SK-N-SH (cell line): ENCODE results near the gene IMPA2.

Source experiments
- FOXJ3 ChIP-seq: sonication (generic); formaldehyde crosslinking; IDR thresholded peaks from 2 replicates; pipeline ENCODE4 v1.5.1; 2020; ENCODE audit warnings: mild to moderate bottlenecking, missing genetic modification reagents
- GABPA ChIP-seq: IDR thresholded peaks from 2 replicates; pipeline ENCODE4 v1.4.0; 2012; ENCODE audit warnings: low read depth, mild to moderate bottlenecking
- GATA2 ChIP-seq: sonication (generic); formaldehyde crosslinking; IDR thresholded peaks from 2 replicates; pipeline ENCODE4 v1.5.0; 2020; ENCODE audit warnings: mild to moderate bottlenecking, missing genetic modification reagents
- NFIC ChIP-seq: IDR thresholded peaks from 2 replicates; pipeline ENCODE4 v1.4.0; 2012; ENCODE audit warnings: borderline replicate concordance
- POLR2AphosphoS5 ChIP-seq: IDR thresholded peaks from 2 replicates; pipeline ENCODE4 v1.6.1; 2012; ENCODE audit warnings: low read depth, low read length
- RAD21 ChIP-seq: IDR thresholded peaks from 2 replicates; pipeline ENCODE4 v1.6.1; 2012; ENCODE audit warnings: mild to moderate bottlenecking, low read length
- RCOR1 ChIP-seq: fragments of 150-350 bp; IDR thresholded peaks from 2 replicates; pipeline ENCODE4 v1.6.1; 2017; ENCODE audit warnings: antibody characterized with exemption, low read length
- YY1 ChIP-seq: IDR thresholded peaks from 2 replicates; pipeline ENCODE4 v1.4.0; 2012; ENCODE audit warnings: low read depth, mild to moderate bottlenecking
- TF ChIP-seq, protein P1 (sequence below): fragments of 200-600 bp; sonication (generic); IDR thresholded peaks from 2 replicates; pipeline ENCODE4 v1.6.1; 2017; ENCODE audit warnings: antibody characterized with exemption, mild to moderate bottlenecking, moderate library complexity
- TF ChIP-seq, protein P2 (sequence below): IDR thresholded peaks from 2 replicates; pipeline ENCODE4 v1.6.1; 2012; ENCODE audit warnings: mild to moderate bottlenecking, low read depth, low read length, moderate library complexity

DNA sequence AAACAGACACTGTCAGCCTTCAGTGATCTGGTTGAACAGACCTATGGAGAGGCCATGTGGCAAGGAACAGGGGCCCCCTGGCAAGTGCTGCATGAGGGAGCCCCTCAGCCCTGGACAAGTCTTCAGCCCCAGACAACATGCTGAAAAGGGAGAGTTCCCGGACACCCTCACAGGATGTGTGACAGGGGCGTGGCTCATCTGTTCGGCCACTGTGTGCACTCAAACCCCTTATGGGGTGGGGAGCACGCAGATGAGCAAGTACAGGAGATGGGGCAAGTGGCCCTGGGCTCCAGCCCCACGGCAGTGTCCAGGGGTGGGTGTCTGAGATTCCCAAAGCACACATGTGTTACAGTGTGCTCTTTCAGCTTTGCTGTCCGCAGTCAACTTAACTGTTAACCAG lies 37.8 kb upstream of the IMPA2 start:
- TF ChIP-seq, protein P1, sequence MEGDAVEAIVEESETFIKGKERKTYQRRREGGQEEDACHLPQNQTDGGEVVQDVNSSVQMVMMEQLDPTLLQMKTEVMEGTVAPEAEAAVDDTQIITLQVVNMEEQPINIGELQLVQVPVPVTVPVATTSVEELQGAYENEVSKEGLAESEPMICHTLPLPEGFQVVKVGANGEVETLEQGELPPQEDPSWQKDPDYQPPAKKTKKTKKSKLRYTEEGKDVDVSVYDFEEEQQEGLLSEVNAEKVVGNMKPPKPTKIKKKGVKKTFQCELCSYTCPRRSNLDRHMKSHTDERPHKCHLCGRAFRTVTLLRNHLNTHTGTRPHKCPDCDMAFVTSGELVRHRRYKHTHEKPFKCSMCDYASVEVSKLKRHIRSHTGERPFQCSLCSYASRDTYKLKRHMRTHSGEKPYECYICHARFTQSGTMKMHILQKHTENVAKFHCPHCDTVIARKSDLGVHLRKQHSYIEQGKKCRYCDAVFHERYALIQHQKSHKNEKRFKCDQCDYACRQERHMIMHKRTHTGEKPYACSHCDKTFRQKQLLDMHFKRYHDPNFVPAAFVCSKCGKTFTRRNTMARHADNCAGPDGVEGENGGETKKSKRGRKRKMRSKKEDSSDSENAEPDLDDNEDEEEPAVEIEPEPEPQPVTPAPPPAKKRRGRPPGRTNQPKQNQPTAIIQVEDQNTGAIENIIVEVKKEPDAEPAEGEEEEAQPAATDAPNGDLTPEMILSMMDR: no peak
- TF ChIP-seq, protein P2, sequence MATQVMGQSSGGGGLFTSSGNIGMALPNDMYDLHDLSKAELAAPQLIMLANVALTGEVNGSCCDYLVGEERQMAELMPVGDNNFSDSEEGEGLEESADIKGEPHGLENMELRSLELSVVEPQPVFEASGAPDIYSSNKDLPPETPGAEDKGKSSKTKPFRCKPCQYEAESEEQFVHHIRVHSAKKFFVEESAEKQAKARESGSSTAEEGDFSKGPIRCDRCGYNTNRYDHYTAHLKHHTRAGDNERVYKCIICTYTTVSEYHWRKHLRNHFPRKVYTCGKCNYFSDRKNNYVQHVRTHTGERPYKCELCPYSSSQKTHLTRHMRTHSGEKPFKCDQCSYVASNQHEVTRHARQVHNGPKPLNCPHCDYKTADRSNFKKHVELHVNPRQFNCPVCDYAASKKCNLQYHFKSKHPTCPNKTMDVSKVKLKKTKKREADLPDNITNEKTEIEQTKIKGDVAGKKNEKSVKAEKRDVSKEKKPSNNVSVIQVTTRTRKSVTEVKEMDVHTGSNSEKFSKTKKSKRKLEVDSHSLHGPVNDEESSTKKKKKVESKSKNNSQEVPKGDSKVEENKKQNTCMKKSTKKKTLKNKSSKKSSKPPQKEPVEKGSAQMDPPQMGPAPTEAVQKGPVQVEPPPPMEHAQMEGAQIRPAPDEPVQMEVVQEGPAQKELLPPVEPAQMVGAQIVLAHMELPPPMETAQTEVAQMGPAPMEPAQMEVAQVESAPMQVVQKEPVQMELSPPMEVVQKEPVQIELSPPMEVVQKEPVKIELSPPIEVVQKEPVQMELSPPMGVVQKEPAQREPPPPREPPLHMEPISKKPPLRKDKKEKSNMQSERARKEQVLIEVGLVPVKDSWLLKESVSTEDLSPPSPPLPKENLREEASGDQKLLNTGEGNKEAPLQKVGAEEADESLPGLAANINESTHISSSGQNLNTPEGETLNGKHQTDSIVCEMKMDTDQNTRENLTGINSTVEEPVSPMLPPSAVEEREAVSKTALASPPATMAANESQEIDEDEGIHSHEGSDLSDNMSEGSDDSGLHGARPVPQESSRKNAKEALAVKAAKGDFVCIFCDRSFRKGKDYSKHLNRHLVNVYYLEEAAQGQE: no peak
- no peak for TF ChIP-seq GATA2 (CRISPR knock-in tag)
- no peak for TF ChIP-seq POLR2AphosphoS5
- TF ChIP-seq RCOR1: no peak
- no peak for TF ChIP-seq NFIC
- TF ChIP-seq GABPA: no peak
- no peak for TF ChIP-seq RAD21
- no peak for TF ChIP-seq FOXJ3 (CRISPR knock-in tag)
- TF ChIP-seq YY1: no peak
